Activated CD4-positive, alpha-beta memory T cell treated with anti-CD3 and anti-CD28 coated beads, Interleukin-2, amount 10 ng/mL, durations not matched to agents 7 days and 5 days (primary cell): Measurements from ENCODE around the gene CYP4V2. TPM values are rescaled to one million over a fixed set of nuclear protein-coding genes. Genes with fewer than 3 reads are reported as not detected.

Experiments used
- CTCF ChIA-PET: fragments of 350-600 bp; sonication (Branson Sonifier 250); formaldehyde crosslinking; loops from one replicate; lab custom pipeline; 2021; ENCODE audit warnings: antibody characterized with exemption, inconsistent platforms; lab: Charles Lee
- POLR2A ChIA-PET: fragments of 350-600 bp; sonication (Branson Sonifier 250); formaldehyde crosslinking; loops from one replicate; lab custom pipeline; 2021; ENCODE audit warnings: antibody characterized with exemption; lab: Charles Lee
- DNase-seq: peaks from one replicate; pipeline ENCODE4 v3.0.0-alpha.2; 2020
- H3K27ac Mint-ChIP-seq: one replicate; pipeline ENCODE4 v1.8.0; 2021; ENCODE audit warnings: mild to moderate bottlenecking, mixed read lengths
- H3K27me3 Mint-ChIP-seq: one replicate; pipeline ENCODE4 v1.8.0; 2021; ENCODE audit warnings: mixed read lengths
- H3K36me3 Mint-ChIP-seq: one replicate; pipeline ENCODE4 v1.8.0; 2021; ENCODE audit warnings: low read depth, mixed read lengths
- H3K4me1 Mint-ChIP-seq: one replicate; pipeline ENCODE4 v1.8.0; 2021; ENCODE audit warnings: mixed read lengths
- H3K4me3 Mint-ChIP-seq: one replicate; pipeline ENCODE4 v1.8.0; 2021; ENCODE audit warnings: mild to moderate bottlenecking, mixed read lengths
- H3K9me3 Mint-ChIP-seq: one replicate; pipeline ENCODE4 v1.8.0; 2021; ENCODE audit warnings: mixed read lengths
- total RNA-seq, 2 experiments: library from RNA; stranded (reverse); gene quantifications; one replicate each; pipeline ENCODE4 v1.2.3, GENCODE V29; 2021

Gene CYP4V2
- 10 to 100 TPM; 10.0 to 10.9 TPM for total RNA-seq

- ChIA-PET CTCF (interaction anchor here (0.6 to 4.1 kb wide), 8 partner anchors 10 to 941 kb away, joined by 3 to 23 read pairs (median 8); partner anchors contain the start of gene TLR3), POLR2A (interaction anchor here (1.3 to 5.2 kb wide), 5 partner anchors 13 to 123 kb away, joined by 5 to 84 read pairs (median 12); partner anchors contain the start of gene TLR3)
- DNase-seq = peak; percentile 88
- H3K4me3 Mint-ChIP-seq = peak within 1 kb of the TSS; percentile 83
- H3K4me1 Mint-ChIP-seq = peaks cover 31% of the 10 kb centered on the region
- H3K27me3 Mint-ChIP-seq = peaks cover 2% of the 10 kb centered on the region
- H3K27ac Mint-ChIP-seq = peak within 1 kb of the TSS; percentile 87
- H3K9me3 Mint-ChIP-seq = no peaks in the 10 kb centered on the region
- H3K36me3 Mint-ChIP-seq = peaks cover 11% of the 10 kb centered on the region
Measured at GRCh38 chr4:186191200-186192065, at the start of gene CYP4V2. Gene CYP4V2 (plus strand): TSS chr4:186191567. CDS start chr4:186191824, 257 bp downstream.

DNA sequence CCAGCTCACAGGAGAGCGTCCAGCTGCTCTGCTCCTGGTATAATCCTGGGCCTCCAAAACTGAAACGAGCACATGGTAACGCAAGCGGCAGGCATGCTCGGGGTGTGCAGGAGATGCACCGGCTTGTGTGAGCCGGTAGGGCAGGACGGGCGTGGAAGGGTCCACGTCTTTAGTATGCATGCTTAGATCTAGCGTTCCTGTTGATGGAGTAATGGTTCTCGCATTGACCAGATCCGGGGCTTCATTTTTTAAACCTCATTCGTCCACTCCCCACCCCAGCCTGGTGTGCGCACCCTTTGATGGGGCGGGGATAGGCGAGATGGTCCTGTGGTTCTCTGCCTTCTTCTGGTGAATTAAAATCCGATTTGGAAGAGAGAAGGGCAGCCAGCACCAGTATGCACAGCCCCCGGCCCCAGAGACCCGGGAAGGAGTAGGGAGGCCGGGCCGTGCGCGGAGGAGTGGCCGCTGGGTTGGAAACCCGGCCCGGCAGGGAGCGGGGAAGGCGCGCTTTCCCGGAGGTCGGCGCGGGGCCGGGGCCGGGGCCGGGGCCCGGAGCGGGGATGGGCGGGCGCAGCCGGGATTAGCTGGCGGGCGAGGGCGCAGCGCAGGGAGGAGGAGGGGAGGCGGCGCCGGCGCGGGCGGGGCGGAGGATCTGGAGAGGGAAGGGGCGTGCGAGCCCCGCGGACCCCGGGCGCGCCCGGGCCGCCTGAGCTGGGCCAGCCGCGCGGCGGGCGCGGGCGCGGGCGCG lies 47.0 kb upstream of the CYP4V2 start:
- POLR2A ChIA-PET = interaction anchor here (2.1 kb wide), 1 partner anchor 75 kb away, joined by 4 read pairs; the partner anchor contains the start of gene TLR3

DNA sequence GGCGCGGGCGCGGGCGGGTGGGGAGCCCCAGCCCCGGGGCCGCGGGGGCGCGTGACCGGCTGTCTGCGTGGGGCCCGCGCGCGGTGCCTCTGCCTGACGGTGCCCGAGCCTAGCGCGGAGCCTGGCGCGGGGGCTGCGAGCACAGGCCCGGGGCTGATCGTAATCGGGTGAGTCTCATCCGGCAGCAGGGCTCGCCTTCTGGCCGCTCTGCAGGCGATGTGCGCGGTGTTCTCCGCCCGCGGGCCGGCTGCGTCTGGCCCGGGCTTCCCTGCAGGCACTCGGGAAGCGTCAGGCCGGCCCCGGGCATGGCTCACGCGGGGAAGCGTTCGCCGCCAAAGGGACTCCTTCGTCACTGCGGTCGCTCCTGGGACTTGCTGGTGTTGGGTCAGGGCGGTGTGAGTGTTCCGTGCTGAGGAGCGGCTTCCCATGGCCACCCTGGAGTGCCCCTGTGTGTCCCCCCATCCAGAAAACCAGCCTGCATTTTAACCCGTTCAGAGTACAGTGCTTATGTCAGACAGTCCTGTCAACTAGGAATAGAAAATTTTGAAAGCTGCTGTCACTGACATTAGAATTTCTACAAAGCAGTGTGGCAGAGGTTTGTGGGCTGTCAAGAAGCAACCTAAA lies 46.3 kb upstream of the CYP4V2 start:
- no peaks in the 10 kb centered on the region for H3K9me3 Mint-ChIP-seq
- peak overlapping the region; percentile 53 for H3K4me3 Mint-ChIP-seq
- peaks cover 15% of the 10 kb centered on the region for H3K4me1 Mint-ChIP-seq
- DNase-seq = no peak
- H3K36me3 Mint-ChIP-seq = no peaks in the 10 kb centered on the region
- ChIA-PET CTCF (interaction anchor here (1.6 kb wide), 1 partner anchor 8 kb away, joined by 6 read pairs; no protein-coding TSS in a partner anchor), POLR2A (interaction anchor here (0.9 to 2.1 kb wide), 2 partner anchors 15 to 76 kb away, joined by 4 read pairs; partner anchors contain the start of gene TLR3)
- H3K27ac Mint-ChIP-seq = no peak overlapping the region
- H3K27me3 Mint-ChIP-seq = peaks cover 49% of the 10 kb centered on the region

More for the DNA sequence above, 47.0 kb upstream of the CYP4V2 start:
- Mint-ChIP-seq H3K4me3 (peak overlapping the region; percentile 67), H3K9me3 (no peaks in the 10 kb centered on the region), H3K36me3 (no peaks in the 10 kb centered on the region), H3K4me1 (peaks cover 15% of the 10 kb centered on the region), H3K27me3 (peaks cover 49% of the 10 kb centered on the region), H3K27ac (no peak overlapping the region)
- DNase-seq = no peak
- CTCF ChIA-PET = no interaction called here

DNA sequence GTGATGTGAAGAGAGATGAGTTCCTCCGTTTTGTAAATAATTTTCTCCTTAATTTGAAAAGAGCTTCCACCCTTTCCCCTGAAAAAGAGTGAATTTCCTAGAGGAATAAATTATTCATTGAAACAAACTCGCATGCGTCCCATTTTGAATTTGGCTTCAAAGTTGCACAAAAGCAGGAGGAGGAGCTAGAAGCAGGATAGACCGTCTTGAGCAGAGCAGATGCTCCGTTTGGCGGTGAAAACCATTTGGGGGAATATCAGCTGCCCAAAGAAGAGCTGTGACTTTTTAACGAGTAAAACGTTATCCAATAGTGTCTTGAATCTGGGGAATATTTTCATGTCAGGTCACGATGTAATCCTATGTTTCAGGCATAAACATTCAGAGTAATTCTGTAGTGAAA lies 44.9 kb upstream of the CYP4V2 start:
- Mint-ChIP-seq H3K36me3 (no peaks in the 10 kb centered on the region), H3K27me3 (peaks cover 49% of the 10 kb centered on the region), H3K9me3 (no peaks in the 10 kb centered on the region), H3K4me1 (peaks cover 15% of the 10 kb centered on the region), H3K27ac (no peak overlapping the region), H3K4me3 (no peak overlapping the region)
- ChIA-PET CTCF (interaction anchor here (1.6 kb wide), 1 partner anchor 9 kb away, joined by 6 read pairs; no protein-coding TSS in a partner anchor), POLR2A (no interaction called here)
- DNase-seq = no peak

GRCh38 chr4:186148336-186148975 lies 42.9 kb upstream of the CYP4V2 start:
- Mint-ChIP-seq H3K4me3 (no peak overlapping the region), H3K36me3 (no peaks in the 10 kb centered on the region), H3K4me1 (peaks cover 15% of the 10 kb centered on the region), H3K9me3 (no peaks in the 10 kb centered on the region), H3K27me3 (peaks cover 48% of the 10 kb centered on the region), H3K27ac (no peak overlapping the region)
- DNase-seq = no peak
- POLR2A ChIA-PET = no interaction called here
- CTCF ChIA-PET = no interaction called here

- H3K36me3 Mint-ChIP-seq = no peaks in the 10 kb centered on the region
- no peak overlapping the region for H3K27ac Mint-ChIP-seq
- DNase-seq = peak; percentile 38
- POLR2A ChIA-PET = no interaction called here
- no peaks in the 10 kb centered on the region for H3K9me3 Mint-ChIP-seq
- H3K4me3 Mint-ChIP-seq = no peak overlapping the region
- CTCF ChIA-PET = interaction anchor here (0.7 to 1.6 kb wide), 4 partner anchors 12 to 225 kb away, joined by 3 to 6 read pairs (median 4); no protein-coding TSS in a partner anchor
- H3K27me3 Mint-ChIP-seq = peaks cover 39% of the 10 kb centered on the region
- H3K4me1 Mint-ChIP-seq = peaks cover 7% of the 10 kb centered on the region
Measured at GRCh38 chr4:186149872-186150271, 41.5 kb upstream of the CYP4V2 start.

GRCh38 chr4:186150926-186151325 lies 40.4 kb upstream of the CYP4V2 start:
- Mint-ChIP-seq H3K27ac (no peak overlapping the region), H3K4me1 (peaks cover 1% of the 10 kb centered on the region), H3K27me3 (peaks cover 29% of the 10 kb centered on the region), H3K4me3 (no peak overlapping the region), H3K36me3 (no peaks in the 10 kb centered on the region), H3K9me3 (no peaks in the 10 kb centered on the region)
- DNase-seq = no peak
- CTCF ChIA-PET = interaction anchor here (0.8 to 1.6 kb wide), 2 partner anchors 13 to 51 kb away, joined by 4 to 6 read pairs; no protein-coding TSS in a partner anchor
- POLR2A ChIA-PET = no interaction called here

DNA sequence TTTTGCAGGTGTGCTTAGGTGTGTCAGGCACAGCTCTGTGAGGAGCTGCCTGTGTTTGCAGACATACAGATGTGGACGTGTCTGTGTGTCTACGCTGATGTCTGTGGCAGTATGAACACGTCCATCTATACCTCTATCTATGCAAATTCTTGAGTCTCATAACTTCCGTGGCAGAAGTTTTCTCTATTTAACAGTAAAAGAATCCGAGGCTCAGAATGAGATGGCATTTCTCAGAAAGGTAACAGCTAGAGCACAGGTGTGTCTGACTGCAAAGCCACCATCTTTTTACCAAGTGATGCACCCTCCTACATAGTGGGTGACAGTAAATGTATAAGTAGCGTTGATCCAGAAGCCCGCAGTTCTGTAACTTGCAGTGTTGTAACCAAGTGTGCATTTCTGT lies 39.9 kb upstream of the CYP4V2 start:
- Mint-ChIP-seq H3K9me3 (no peaks in the 10 kb centered on the region), H3K36me3 (no peaks in the 10 kb centered on the region), H3K27me3 (peaks cover 23% of the 10 kb centered on the region), H3K4me3 (no peak overlapping the region), H3K4me1 (peaks cover 1% of the 10 kb centered on the region), H3K27ac (no peak overlapping the region)
- CTCF ChIA-PET = no interaction called here
- no peak for DNase-seq
- POLR2A ChIA-PET = no interaction called here

GRCh38 chr4:186158021-186158813 lies 33.1 kb upstream of the CYP4V2 start:
- Mint-ChIP-seq H3K36me3 (no peaks in the 10 kb centered on the region), H3K4me1 (peaks cover 7% of the 10 kb centered on the region), H3K27me3 (peaks cover 2% of the 10 kb centered on the region), H3K9me3 (no peaks in the 10 kb centered on the region), H3K27ac (no peak overlapping the region), H3K4me3 (no peak overlapping the region)
- ChIA-PET CTCF (no interaction called here), POLR2A (interaction anchor here (1.1 to 1.6 kb wide), 2 partner anchors 31 to 33 kb away, joined by 3 to 6 read pairs; partner anchors contain the start of gene CYP4V2)
- DNase-seq = no peak

DNA sequence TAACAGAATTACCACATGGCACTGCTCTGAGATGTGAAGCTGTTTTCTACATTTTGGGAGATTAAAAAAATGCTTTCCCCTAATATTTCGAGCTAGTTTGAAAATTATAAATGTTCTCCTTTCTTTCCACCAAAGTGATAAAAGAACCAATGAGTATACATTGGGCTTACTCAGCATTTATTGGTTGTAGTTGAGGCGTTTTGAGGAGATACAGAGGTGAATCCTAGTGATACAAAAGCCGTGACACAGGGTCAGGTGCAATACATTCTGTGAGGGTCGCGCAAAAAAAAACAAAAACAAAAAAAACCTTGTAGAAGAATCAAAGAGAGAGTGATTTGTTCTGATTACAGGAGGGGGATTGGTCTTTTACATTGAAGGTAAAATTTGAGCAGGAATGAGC lies 32.4 kb upstream of the CYP4V2 start:
- CTCF ChIA-PET = interaction anchor here (0.6 kb wide), 1 partner anchor 43 kb away, joined by 3 read pairs; no protein-coding TSS in a partner anchor
- DNase-seq = no peak
- POLR2A ChIA-PET = interaction anchor here (1.1 to 1.6 kb wide), 2 partner anchors 31 to 32 kb away, joined by 3 to 6 read pairs; partner anchors contain the start of gene CYP4V2

DNA sequence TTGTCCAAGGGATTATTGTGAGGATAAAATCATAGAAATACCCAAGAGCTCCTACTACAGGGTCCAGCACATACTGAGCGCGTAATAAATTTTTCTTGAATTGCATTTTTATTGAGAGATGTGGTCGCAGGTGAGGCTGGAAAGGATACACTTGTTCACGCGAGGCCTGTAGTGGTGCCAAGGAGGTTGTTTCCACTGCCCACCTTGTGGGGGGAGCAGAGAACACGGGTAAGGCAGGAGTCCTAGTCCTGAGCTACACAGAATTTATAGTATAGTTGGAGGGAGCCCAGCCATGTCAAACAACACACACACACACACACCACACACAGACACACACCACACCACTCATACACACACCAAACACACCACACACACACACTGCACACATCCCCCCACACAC lies 31.8 kb upstream of the CYP4V2 start:
- Mint-ChIP-seq H3K9me3 (no peaks in the 10 kb centered on the region), H3K36me3 (no peaks in the 10 kb centered on the region), H3K4me1 (peaks cover 7% of the 10 kb centered on the region), H3K27ac (no peak overlapping the region), H3K27me3 (no peaks in the 10 kb centered on the region), H3K4me3 (no peak overlapping the region)
- ChIA-PET CTCF (interaction anchor here (0.6 kb wide), 1 partner anchor 43 kb away, joined by 3 read pairs; no protein-coding TSS in a partner anchor), POLR2A (interaction anchor here (2.8 kb wide), 1 partner anchor 32 kb away, joined by 13 read pairs; the partner anchor contains the start of gene CYP4V2)
- no peak for DNase-seq

More for the DNA sequence above, 32.4 kb upstream of the CYP4V2 start:
- Mint-ChIP-seq H3K9me3 (no peaks in the 10 kb centered on the region), H3K4me1 (peaks cover 7% of the 10 kb centered on the region), H3K36me3 (no peaks in the 10 kb centered on the region), H3K27ac (no peak overlapping the region), H3K27me3 (no peaks in the 10 kb centered on the region), H3K4me3 (no peak overlapping the region)
